ENCODE data around the gene ACP3. TPM values are rescaled to one million over a fixed set of nuclear protein-coding genes. Genes with fewer than 3 reads are reported as not detected.

Gene ACP3
- total RNA-seq, 1 donor from 2014 or later: 0.43 TPM

DNA sequence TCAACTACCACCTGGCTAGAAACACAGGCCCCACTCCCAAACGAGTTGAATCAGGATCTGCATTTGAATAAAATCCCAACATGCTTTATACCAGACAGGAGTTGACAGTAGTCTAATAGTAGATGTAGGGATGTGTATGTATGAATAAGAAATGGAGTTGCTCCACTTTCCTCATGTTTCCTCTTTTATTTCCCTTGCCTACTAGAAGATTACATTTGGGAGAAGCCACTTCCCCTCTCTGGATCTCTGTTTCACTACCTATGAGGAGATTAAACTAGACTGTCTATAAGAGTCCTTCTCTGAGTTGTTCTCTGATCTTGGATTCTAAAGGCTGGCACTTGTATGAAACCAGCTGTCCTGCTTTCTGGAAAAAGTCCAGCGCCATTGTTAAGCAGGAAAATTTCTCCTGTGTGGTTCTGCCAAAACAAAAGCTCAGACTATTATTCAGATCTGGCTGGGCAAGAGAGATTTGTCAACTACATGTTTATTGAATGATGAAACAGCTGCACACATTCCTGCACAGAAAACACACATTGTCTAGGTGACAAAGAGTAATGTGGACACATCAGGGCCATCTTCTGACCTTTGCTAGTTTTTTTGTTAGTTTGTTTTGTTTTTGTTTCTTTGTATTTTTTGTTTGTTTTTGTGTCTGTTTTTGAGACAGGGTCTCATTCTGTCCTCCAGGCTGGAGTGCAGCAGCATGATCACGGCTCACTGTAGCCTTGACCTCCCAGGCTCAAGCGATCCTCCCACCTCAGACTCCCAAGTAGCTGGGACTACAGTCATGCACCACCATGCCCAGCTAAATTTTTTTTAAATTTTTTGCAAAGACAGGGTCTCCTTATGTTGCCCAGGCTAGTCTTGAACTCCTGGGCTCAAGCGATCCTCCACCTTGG lies 29.9 kb downstream of the ACP3 start:
- no peaks in the 10 kb centered on the region for H3K4me1 ChIP-seq
- intact Hi-C loops (cut with DNase I): no loop called here
- H3K36me3 ChIP-seq: no peaks in the 10 kb centered on the region
- TF ChIP-seq, protein P1, sequence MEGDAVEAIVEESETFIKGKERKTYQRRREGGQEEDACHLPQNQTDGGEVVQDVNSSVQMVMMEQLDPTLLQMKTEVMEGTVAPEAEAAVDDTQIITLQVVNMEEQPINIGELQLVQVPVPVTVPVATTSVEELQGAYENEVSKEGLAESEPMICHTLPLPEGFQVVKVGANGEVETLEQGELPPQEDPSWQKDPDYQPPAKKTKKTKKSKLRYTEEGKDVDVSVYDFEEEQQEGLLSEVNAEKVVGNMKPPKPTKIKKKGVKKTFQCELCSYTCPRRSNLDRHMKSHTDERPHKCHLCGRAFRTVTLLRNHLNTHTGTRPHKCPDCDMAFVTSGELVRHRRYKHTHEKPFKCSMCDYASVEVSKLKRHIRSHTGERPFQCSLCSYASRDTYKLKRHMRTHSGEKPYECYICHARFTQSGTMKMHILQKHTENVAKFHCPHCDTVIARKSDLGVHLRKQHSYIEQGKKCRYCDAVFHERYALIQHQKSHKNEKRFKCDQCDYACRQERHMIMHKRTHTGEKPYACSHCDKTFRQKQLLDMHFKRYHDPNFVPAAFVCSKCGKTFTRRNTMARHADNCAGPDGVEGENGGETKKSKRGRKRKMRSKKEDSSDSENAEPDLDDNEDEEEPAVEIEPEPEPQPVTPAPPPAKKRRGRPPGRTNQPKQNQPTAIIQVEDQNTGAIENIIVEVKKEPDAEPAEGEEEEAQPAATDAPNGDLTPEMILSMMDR (IDR thresholded peaks at IDR 0.05): no peak
- no peak for DNase-seq (ENCODE audit: low spot score in 2 of 2)
- H3K4me3 ChIP-seq: no peak overlapping the region
- H3K27ac ChIP-seq: no peak overlapping the region
- H3K9me3 ChIP-seq: no peaks in the 10 kb centered on the region
- H3K27me3 ChIP-seq: no peaks in the 10 kb centered on the region

DNA sequence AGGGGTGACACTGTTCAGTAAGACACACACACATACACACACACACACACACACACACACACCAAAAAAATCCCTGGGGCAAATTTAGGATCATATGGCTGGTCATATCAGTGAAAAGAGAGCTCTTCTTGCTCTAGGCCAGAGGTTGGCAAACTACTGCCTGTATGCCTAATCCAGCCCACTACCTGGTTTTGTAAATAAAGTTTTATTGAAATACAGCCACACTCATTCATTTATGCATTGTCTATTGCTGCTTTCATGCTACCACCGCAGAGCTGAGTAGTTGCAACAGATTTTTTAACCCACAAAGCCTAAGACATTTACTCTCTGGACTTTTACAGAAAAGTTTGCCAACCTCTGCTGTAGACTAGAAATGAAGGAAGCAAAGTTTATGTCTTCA lies 30.6 kb downstream of the ACP3 start:
- intact Hi-C loops (cut with DNase I): no loop called here
- DNase-seq (ENCODE audit: low spot score in 2 of 2): no peak
- Histone ChIP-seq H3K27ac (no peak overlapping the region), H3K4me1 (no peaks in the 10 kb centered on the region), H3K4me3 (no peak overlapping the region), H3K27me3 (no peaks in the 10 kb centered on the region), H3K9me3 (no peaks in the 10 kb centered on the region), H3K36me3 (no peaks in the 10 kb centered on the region)
- TF ChIP-seq, protein P1 (IDR thresholded peaks at IDR 0.05): no peak

DNA sequence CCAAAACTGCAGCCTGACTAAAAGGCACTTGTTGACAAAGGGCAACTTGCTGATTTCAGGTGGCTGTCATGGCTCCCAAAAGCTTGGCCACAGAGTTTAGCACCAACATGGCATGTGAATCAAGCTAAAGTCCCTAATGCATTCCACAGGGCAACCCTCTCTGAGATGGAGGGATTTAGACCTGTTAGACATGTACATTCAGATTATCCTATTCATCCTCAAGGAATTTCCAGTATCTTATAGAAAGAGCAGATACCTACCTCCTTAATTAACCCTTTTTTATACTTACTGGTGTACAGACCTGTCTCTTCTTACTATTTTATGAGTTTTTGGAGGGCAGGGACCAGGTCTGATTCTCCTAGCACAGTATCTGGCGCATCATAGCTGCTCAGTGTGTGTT lies 31.3 kb downstream of the ACP3 start:
- intact Hi-C loops (cut with DNase I): no loop called here
- no peak overlapping the region for H3K4me3 ChIP-seq
- no peak overlapping the region for H3K27ac ChIP-seq
- TF ChIP-seq, protein P1 (IDR thresholded peaks at IDR 0.05): no peak
- H3K4me1 ChIP-seq: no peaks in the 10 kb centered on the region
- DNase-seq (ENCODE audit: low spot score in 2 of 2): no peak
- H3K9me3 ChIP-seq: no peaks in the 10 kb centered on the region
- no peaks in the 10 kb centered on the region for H3K36me3 ChIP-seq
- no peaks in the 10 kb centered on the region for H3K27me3 ChIP-seq

DNA sequence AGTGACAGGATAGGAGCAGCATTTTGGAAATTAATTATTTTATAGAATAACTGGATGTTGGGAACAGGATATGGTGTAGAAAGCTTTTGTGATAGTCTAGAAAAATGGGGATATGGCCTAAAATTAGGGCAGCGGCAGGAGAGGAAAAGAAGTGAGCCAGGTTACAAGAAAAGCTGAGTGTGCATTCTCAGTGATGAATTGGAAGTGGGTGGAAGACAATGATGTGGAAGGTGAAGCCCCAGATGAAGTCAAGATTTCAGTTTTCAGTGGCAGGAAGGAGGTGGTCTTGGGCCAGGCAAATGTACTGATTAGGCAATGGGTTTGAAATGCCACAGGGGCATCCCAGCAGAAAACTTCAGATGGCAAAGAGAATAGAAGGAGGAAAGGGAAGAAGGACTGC lies 33.6 kb downstream of the ACP3 start:
- intact Hi-C loops (cut with DNase I): loop anchor here (5.0 kb wide), 3 partner anchors 46 to 116 kb away; no protein-coding TSS in a partner anchor
- H3K4me1 ChIP-seq: no peaks in the 10 kb centered on the region
- DNase-seq (ENCODE audit: low spot score in 2 of 2): no peak
- H3K36me3 ChIP-seq: no peaks in the 10 kb centered on the region
- no peaks in the 10 kb centered on the region for H3K27me3 ChIP-seq
- no peak overlapping the region for H3K27ac ChIP-seq
- H3K9me3 ChIP-seq: no peaks in the 10 kb centered on the region
- no peak overlapping the region for H3K4me3 ChIP-seq
- TF ChIP-seq, protein P1 (IDR thresholded peaks at IDR 0.05): no peak

DNA sequence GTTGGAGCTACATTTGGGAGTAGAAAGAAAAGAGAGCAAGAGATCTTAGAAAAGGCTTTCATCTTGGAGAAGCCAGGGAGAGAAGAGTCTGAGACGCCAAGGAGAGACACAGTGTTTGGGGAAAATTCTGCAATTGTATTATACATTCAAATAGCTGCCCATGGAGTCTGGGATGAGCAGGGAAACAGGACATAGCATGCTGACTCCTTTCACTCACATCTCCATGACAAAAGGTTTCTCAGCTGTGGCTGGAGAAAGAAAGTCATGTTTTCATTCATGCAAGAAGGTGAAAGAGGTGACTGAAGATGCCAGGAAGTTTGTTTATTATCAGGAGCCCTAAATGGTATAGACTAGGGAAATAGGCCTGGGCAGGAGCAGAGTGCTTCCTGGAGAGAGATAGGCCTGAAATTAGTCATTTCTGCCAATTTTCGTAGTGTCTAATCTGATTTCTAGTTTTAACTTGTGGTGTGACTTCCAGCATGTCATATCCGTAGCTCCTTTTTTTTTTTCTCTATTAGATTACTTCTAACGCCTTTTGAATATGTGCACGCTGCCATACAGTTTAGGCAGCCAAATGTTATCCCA lies 34.1 kb downstream of the ACP3 start:
- intact Hi-C loops (cut with DNase I): loop anchor here (5.0 kb wide), 3 partner anchors 46 to 116 kb away; no protein-coding TSS in a partner anchor
- TF ChIP-seq, protein P1 (IDR thresholded peaks at IDR 0.05): no peak
- Histone ChIP-seq H3K27me3 (no peaks in the 10 kb centered on the region), H3K4me3 (no peak overlapping the region), H3K27ac (no peak overlapping the region), H3K9me3 (no peaks in the 10 kb centered on the region), H3K4me1 (no peaks in the 10 kb centered on the region), H3K36me3 (no peaks in the 10 kb centered on the region)
- no peak for DNase-seq (ENCODE audit: low spot score in 2 of 2)
